SH-SY5Y (cell line): ENCODE results near the gene GLOD4.

Experiments used
- GATA2 ChIP-seq: IDR thresholded peaks from 2 replicates; pipeline ENCODE4 v1.6.1; 2011; ENCODE audit warnings: mild to moderate bottlenecking, low read depth, low read length
- GATA3 ChIP-seq: IDR thresholded peaks from 2 replicates; pipeline ENCODE4 v1.6.1; 2011; ENCODE audit warnings: low read depth, mild to moderate bottlenecking, low read length, moderate library complexity

The GLOD4 gene

GRCh38 chr17:781805-782731 lies at the start of gene GLOD4, which contains the start of gene MRM3:
Gene GLOD4 (minus strand): TSS chr17:782280. CDS start chr17:782255, 25 bp downstream.
Gene MRM3 (plus strand): TSS chr17:782353. CDS start chr17:782379, 26 bp downstream.
- TF ChIP-seq GATA3, result no peak
- no peak for TF ChIP-seq GATA2

- TF ChIP-seq GATA2 (no peak), GATA3 (no peak)
These were observed 48.9 kb upstream of the GLOD4 start for GRCh38 chr17:830950-831349.

- TF ChIP-seq GATA2, result no peak
- TF ChIP-seq GATA3, result no peak
These were observed 48.3 kb upstream of the GLOD4 start for GRCh38 chr17:830381-830780.

- TF ChIP-seq GATA3 (no peak), GATA2 (no peak)
These were observed 46.7 kb upstream of the GLOD4 start for GRCh38 chr17:828761-829160.

- TF ChIP-seq GATA2 (no peak), GATA3 (no peak)
These were observed 44.7 kb upstream of the GLOD4 start for GRCh38 chr17:826778-827177.

GRCh38 chr17:825216-825615 lies 43.1 kb upstream of the GLOD4 start:
- TF ChIP-seq GATA3 (no peak), GATA2 (no peak)

GRCh38 chr17:824378-824777 lies 42.3 kb upstream of the GLOD4 start:
- TF ChIP-seq GATA2, result no peak
- no peak for TF ChIP-seq GATA3

- TF ChIP-seq GATA3 (no peak), GATA2 (no peak)
These were observed 41.4 kb upstream of the GLOD4 start for GRCh38 chr17:823501-823902.

- no peak for TF ChIP-seq GATA3
- TF ChIP-seq GATA2, result no peak
These were observed 37.2 kb upstream of the GLOD4 start for GRCh38 chr17:819251-819650.

- TF ChIP-seq GATA3 (no peak), GATA2 (no peak)
These were observed 32.3 kb upstream of the GLOD4 start for GRCh38 chr17:814371-814770.

- TF ChIP-seq GATA3 (no peak), GATA2 (no peak)
These were observed 30.6 kb upstream of the GLOD4 start for GRCh38 chr17:812638-813204.

- TF ChIP-seq GATA2, result no peak
- no peak for TF ChIP-seq GATA3
These were observed 29.1 kb upstream of the GLOD4 start for GRCh38 chr17:811051-811784.

GRCh38 chr17:807523-808294 lies 25.6 kb upstream of the GLOD4 start:
- no peak for TF ChIP-seq GATA2
- TF ChIP-seq GATA3, result no peak
